GM03348 (cell line): ENCODE measurements around the gene RNU6-1.

Experiments
- DNase-seq: peaks from one replicate; pipeline ENCODE4 v3.0.0; 2012; ENCODE audit warnings: low spot score

The RNU6-1 gene

GRCh38 chr15:67801142-67801541 lies 38.7 kb downstream of the RNU6-1 start:
- DNase-seq = no peak

GRCh38 chr15:67799801-67800205 lies 40.0 kb downstream of the RNU6-1 start:
- no peak for DNase-seq

DNA sequence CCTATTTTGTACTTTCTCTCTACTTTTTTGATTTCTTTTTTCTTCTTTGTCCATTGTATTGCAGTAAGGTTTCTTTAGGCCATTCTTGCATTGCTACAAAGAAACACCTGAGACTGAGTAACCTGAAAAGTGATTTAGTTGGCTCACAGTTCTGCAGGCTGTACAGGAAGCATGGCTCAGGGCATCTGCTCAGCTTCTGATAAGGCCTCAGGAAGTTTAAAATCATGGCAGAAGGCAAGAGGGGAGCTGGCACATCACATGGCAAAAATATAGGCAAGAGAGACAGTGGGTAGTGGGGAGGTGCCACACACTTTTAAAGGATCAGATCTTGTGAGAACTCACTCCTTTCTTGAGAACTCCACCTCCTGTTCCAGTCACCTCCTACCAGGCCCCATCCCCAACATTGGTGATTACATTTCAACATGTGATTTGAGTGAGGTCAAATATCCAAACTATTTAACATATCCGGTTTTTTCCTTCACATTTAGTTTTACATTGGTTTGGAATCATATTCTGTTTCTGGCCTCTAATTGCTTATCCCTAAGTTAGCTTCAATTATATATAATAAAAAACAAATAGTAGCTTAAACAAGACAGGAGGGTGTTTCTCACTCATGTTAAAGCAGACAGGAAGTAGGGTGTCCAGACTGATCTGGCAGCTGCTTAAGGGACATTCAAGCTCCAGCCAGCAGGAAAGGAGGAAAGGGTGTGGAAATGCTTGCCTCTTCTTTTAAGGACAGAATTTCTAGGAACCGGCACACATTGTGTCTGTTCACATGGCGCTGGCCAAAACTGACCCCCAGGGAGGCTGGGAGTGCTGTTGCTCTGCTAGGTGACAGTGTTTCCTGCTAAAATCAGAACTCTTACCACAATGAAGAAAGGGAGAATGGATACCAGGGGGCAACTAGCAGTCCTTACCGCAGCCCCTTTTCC lies 43.4 kb downstream of the RNU6-1 start:
- DNase-seq = no peak

DNA sequence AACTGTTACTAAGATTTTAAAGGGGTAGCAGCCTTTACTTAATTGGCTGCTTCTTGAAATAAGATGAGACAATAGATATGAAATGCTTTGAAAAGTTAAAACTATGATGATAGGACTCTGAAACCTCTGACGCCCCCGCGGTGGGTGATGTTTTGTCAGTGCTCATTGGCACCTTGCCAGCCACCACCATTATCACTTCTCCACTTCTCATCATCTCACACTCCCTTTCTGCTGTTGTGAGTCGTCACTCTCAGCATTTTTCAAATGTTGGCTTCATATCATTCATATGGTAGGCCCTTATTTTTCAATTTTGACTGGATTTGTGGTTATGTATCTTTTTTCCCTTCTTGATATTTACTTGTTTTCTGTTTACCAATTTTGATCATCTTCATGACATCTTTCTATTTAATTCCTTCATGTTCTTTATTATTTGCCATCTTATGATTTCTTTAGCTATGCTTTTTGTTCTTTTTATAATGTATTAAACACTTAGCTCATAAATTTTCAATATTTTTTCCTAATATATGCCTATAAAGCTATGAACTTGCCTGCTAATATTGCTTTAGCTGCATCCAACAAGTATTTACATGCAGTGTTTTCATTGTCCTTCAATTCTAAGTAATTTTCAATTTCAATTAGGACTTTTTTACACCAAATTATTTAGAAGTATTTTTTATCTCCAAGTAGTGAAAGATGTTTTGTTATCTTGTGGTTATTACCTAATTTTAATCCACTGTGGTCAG lies 44.8 kb downstream of the RNU6-1 start:
- no peak for DNase-seq

- no peak for DNase-seq
Observed at GRCh38 chr15:67792250-67792942, 47.4 kb downstream of the RNU6-1 start.

DNA sequence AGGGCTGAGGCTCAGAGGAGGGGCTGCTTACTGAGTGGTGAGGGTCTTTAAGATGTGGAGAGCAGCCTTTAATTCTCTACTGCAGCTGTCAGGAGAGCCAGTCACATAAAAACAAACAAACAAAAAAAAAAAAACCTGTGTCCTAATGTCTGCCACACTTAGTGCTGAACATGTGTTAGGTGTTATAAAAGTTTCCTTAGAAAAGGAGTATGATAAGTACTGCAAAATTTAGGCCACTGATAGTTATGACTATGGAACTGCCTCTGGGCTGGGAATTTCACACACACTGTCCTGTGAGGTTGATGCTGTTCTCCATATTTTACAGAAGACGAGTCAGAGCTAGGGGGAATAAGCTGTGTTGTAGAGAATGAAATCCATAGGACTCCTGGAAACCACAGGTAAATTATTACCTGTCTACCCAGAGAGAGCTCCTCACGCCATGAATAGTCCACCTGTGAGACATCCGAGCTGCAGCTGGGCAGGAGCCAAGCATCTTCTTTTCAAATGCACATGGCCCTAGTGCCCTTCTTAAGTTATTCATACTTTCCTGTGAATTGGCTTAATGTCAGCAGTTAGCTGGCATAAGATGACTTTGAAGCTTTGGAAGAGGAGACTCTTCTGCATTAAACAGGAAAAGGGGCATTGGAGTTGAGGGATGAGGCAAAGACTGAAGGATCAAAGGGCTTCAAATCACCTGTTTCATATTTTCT lies 49.1 kb downstream of the RNU6-1 start:
- no peak for DNase-seq
